ENCODE data around the gene TGFBI.

DNA sequence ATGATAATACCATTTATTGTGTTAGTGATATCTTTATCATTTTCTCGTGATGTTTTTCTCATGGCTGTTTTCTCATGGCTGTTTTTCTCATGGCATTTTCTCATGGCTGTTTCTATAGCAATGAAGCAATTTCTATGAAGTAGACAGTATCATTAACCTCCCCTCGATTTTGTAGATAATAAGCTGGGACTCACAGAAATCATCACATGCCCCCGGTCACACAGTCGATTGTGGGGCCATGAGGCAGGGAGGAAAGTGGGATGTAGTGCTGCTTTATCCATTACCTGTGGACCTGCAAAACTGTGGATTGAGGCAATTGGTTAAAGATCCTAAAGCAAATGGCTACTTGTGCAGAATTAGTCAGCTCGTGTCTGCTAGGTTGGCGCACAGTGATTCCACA is 47.3 kb downstream of the TGFBI start:
- TF ChIP-seq, protein P1, sequence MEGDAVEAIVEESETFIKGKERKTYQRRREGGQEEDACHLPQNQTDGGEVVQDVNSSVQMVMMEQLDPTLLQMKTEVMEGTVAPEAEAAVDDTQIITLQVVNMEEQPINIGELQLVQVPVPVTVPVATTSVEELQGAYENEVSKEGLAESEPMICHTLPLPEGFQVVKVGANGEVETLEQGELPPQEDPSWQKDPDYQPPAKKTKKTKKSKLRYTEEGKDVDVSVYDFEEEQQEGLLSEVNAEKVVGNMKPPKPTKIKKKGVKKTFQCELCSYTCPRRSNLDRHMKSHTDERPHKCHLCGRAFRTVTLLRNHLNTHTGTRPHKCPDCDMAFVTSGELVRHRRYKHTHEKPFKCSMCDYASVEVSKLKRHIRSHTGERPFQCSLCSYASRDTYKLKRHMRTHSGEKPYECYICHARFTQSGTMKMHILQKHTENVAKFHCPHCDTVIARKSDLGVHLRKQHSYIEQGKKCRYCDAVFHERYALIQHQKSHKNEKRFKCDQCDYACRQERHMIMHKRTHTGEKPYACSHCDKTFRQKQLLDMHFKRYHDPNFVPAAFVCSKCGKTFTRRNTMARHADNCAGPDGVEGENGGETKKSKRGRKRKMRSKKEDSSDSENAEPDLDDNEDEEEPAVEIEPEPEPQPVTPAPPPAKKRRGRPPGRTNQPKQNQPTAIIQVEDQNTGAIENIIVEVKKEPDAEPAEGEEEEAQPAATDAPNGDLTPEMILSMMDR (IDR thresholded peaks at IDR 0.05; ENCODE audit: low read depth, low read length, poor library complexity, severe bottlenecking) = no peak
- no peak for TF ChIP-seq EZH2phosphoT487 (IDR thresholded peaks at IDR 0.05; ENCODE audit: borderline replicate concordance, low read length)

Measured in DOHH2 (cell line).